Measurements from ENCODE around the gene ZNF263. TPM values are rescaled to one million over a fixed set of nuclear protein-coding genes. Genes with fewer than 3 reads are reported as not detected.

ZNF263 gene
- total RNA-seq, 4 donors from 2014 or later = 40.6 to 56.3 (median 45.1) TPM

DNA sequence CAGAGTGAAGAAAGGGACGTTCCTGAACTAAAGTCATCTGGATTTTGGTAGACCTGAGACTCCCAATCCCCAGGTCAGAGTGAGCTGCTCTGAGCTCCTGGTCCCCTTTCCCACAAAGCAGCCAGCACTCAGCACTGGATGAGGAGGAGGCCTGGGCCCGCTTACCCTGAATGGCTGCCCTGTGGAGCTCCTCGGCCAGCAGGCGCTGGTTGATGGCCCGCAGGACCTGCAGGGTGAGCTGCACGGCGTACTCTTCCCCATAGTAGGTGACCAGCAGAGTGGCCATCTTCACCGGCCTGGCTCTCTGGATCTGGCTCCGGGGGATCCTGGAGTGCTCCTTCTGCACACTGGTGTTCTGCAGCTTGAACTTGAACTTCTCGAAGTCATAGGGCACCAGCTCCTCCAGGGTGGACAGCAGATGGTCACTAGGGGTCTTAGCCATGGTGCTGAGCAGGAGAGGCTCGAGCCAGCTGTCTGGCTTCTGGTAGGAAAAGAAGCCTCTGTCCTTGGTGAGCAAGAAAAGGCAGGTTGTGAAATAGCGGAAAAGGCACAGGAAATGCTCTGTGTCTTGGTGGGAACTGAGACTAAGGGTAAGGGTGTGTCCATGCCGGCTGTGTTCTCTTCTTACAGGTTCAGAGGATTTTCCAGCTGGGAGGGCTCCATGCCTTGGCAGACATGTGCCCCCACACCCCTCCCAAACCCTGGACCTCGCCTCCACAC, 27.0 kb upstream of the ZNF263 start, which contains the start of gene MEFV:
TSS of gene MEFV (minus strand) at position 488 of the 720 bp plus-strand sequence. CDS start at position 442, 46 bp downstream.
- Histone ChIP-seq H3K4me3 (peak within 1 kb of the TSS; percentile 25), H3K36me3 (no peaks in the 10 kb centered on the region), H3K9me3 (no peaks in the 10 kb centered on the region), H3K27me3 (peaks cover 4% of the 10 kb centered on the region), H3K27ac (no peak within 1 kb of the TSS), H3K4me1 (no peaks in the 10 kb centered on the region)
- no peak for DNase-seq (ENCODE audit: low spot score in 2 of 2)
- no peak for TF ChIP-seq POLR2A (IDR thresholded peaks at IDR 0.05)
- no peak for TF ChIP-seq POLR2AphosphoS5 (IDR thresholded peaks at IDR 0.05)
- TF ChIP-seq, protein P1, sequence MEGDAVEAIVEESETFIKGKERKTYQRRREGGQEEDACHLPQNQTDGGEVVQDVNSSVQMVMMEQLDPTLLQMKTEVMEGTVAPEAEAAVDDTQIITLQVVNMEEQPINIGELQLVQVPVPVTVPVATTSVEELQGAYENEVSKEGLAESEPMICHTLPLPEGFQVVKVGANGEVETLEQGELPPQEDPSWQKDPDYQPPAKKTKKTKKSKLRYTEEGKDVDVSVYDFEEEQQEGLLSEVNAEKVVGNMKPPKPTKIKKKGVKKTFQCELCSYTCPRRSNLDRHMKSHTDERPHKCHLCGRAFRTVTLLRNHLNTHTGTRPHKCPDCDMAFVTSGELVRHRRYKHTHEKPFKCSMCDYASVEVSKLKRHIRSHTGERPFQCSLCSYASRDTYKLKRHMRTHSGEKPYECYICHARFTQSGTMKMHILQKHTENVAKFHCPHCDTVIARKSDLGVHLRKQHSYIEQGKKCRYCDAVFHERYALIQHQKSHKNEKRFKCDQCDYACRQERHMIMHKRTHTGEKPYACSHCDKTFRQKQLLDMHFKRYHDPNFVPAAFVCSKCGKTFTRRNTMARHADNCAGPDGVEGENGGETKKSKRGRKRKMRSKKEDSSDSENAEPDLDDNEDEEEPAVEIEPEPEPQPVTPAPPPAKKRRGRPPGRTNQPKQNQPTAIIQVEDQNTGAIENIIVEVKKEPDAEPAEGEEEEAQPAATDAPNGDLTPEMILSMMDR (IDR thresholded peaks at IDR 0.05) = no peak
- WGBS = 68% methylated on average over 9 of the region's 14 CpGs

DNA sequence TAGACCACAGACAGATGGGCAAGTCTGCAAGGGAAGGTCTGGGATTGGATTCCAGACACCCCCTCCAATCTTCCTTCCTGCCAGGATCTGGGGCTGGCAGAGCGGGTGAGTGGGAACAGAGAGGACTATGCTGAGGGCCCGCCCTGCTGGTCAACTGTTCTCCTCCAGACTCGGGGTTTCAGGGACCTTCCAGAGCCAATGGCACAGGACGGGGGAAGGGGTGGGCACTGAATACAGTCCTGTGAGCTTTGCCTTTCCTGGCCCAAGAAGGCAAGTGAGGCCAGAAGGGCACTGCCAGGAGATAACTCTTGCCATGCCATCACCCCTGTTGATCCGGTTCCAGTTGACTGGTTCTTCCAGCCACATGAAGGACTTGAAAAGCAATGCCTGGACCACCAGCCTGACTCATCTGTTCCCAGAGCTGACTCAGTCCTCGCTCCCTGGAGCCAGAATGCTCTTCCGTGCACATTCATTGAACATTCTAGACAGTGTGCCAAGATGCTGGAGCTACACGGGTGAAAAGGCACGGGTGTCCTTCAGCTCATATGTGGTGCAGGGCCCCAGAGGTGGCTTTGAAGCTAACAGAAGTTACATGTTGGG, 26.3 kb upstream of the ZNF263 start:
- TF ChIP-seq, protein P1 (IDR thresholded peaks at IDR 0.05) = no peak
- TF ChIP-seq POLR2AphosphoS5 (IDR thresholded peaks at IDR 0.05) (no peak), POLR2A (IDR thresholded peaks at IDR 0.05) (no peak), EP300 (IDR thresholded peaks at IDR 0.05) (no peak)
- Histone ChIP-seq H3K36me3 (no peaks in the 10 kb centered on the region), H3K27me3 (peaks cover 4% of the 10 kb centered on the region), H3K9me3 (no peaks in the 10 kb centered on the region), H3K4me3 (no peak overlapping the region), H3K27ac (no peak overlapping the region), H3K4me1 (no peaks in the 10 kb centered on the region)
- 77% methylated on average over 5 of the region's 9 CpGs for WGBS
- DNase-seq (ENCODE audit: low spot score in 2 of 2) = no peak

DNA sequence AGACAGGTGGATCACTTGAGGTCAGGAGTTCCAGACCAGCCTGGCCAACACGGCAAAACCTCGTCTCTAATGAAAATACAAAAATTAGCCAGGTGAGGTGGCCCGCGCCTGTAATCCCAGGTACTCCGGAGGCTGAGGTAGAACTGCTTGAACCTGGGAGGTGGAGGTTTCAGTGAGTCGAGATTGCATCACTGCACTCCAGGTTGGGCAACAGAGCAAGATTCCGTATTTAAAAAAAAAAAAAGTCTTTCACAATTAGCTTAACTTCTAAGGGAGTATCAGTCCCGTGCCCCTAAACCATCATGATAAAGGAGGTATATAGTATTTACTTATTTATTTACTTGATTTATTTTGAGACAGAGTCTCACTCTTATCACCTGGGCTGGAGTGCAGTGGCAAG, 23.5 kb upstream of the ZNF263 start:
- no peak overlapping the region for H3K27ac ChIP-seq
- peaks cover 11% of the 10 kb centered on the region for H3K4me1 ChIP-seq
- H3K9me3 ChIP-seq = no peaks in the 10 kb centered on the region
- DNase-seq (ENCODE audit: low spot score in 2 of 2) = no peak
- H3K36me3 ChIP-seq = no peaks in the 10 kb centered on the region
- WGBS = 88% methylated on average over 8 of the region's 8 CpGs
- TF ChIP-seq EP300 (IDR thresholded peaks at IDR 0.05) (no peak), POLR2AphosphoS5 (IDR thresholded peaks at IDR 0.05) (no peak), POLR2A (IDR thresholded peaks at IDR 0.05) (no peak)
- TF ChIP-seq, protein P1 (IDR thresholded peaks at IDR 0.05) = no peak
- H3K4me3 ChIP-seq = no peak overlapping the region
- H3K27me3 ChIP-seq = no peaks in the 10 kb centered on the region

DNA sequence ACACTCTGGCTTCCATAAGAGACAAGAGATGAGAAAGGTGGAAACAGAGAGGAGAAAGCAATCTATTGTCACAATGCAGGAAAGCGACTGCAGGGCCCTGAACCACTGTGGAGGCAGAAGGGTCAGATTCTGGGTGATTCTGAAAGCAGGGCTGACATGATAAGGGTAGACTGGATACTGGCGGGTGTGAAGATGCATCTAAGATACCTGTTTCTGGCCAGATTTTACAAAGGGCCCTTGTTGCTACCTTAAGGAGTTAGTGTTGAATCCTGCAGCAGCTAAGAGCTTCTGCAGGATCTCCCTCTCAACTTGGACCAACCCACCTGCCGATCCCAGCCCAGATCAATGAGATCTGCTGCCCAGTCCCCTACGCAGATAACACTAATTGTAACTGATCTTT, 20.8 kb upstream of the ZNF263 start:
- no peak overlapping the region for H3K27ac ChIP-seq
- H3K4me3 ChIP-seq = no peak overlapping the region
- H3K4me1 ChIP-seq = peaks cover 18% of the 10 kb centered on the region
- H3K9me3 ChIP-seq = no peaks in the 10 kb centered on the region
- H3K27me3 ChIP-seq = no peaks in the 10 kb centered on the region
- H3K36me3 ChIP-seq = peaks cover 13% of the 10 kb centered on the region
- TF ChIP-seq POLR2A (IDR thresholded peaks at IDR 0.05) (no peak), POLR2AphosphoS5 (IDR thresholded peaks at IDR 0.05) (no peak), EP300 (IDR thresholded peaks at IDR 0.05) (no peak)
- TF ChIP-seq, protein P1 (IDR thresholded peaks at IDR 0.05) = no peak
- WGBS = 94% methylated on average over 4 of the region's 4 CpGs
- no peak for DNase-seq (ENCODE audit: low spot score in 2 of 2)

All from suprapubic skin (tissue), 4 donors.